ENCODE measurements around the gene LRRC15.

LRRC15 gene

DNA sequence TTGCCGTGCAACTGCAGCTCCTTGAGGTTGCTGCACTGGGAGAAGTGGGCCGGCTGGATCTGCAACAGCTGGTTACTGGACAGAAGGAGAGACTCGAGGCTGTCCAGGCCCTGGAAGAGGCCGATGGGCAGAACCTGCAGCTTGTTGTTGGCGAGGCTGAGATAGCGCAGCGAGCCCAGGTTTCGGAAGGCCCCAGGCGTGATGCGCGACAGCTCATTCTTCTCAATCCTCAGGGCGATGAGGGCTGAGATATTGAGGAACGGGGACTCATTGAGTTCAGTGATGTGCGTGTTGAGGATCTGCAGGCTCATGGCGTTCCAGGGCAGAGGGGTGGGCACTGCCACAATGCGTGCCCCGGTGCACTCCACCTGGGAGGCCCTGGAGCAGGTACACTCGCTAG lies 9.0 kb downstream of the LRRC15 start:
- DNase-seq = no peak

DNA sequence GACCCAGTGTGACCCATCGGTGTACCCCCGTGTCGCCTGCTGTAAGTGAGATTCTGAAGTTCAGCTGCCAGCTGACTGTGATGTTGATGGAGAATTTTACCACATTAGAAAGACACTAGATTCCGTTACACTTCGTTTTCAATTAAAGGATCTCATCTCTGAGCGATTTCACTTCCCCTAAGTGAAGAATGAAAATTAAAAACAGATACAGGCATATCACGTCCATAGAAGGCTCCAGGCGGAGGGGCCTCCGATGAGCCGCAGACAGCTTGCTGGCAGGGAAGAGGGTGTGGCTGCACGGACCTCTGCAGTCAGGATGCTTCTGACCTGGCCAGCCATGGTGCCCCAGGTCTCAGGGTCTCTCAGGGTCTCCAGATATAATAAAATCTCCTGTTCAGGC lies 11.9 kb downstream of the LRRC15 start:
- no peak for DNase-seq

DNA sequence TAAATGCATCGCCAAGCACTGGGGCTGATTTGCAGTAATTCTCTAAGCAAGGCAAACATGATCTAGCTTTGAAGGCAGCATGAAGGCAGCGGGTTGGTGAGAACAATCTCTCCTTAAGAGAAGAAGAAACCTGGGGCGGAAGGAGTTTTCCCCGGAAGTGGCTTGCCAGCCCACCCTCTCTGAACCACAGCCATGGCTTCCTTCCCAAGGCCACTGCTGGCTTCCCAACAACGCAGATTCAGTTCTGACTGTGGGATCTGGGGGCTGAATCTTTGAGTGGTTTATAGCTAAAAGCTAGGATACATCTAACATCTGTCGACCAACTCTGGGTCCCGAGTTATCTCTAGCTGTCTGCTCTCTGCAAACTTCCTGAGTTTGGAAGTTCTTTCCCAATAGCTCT lies 14.2 kb downstream of the LRRC15 start:
- DNase-seq = no peak

- no peak for DNase-seq
These were observed 15.2 kb downstream of the LRRC15 start for GRCh38 chr3:194354315-194354714.

GRCh38 chr3:194352667-194353246 lies 16.8 kb downstream of the LRRC15 start:
- no peak for DNase-seq

DNA sequence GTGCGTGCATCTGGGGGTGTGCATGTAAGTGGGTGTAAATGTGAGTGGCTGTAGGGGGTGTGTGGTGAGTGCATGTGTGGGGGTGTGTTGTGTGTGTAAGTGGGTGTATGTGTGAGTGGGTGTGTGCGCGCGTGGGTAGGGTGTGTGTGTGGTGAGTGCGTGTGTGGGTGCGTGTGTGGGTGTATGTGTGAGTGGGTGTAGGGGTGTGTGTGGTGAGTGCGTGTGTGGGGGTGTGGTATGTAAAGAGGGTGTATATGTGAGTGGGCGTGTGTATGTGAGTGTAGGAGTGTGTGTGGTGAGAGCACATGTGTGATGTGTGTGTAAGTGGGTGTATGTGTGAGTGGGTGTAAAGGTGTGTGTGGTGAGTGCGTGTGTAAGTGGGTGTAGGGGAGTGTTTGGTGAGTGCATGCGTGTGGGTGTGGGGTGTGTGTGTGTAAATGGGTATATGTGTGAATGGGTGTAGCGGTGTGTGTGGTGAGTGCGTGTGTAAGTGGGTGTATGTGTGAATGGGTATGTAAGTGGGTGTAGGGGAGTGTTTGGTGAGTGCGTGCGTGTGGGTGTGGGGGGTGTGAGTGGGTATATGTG lies 17.5 kb downstream of the LRRC15 start:
- DNase-seq = no peak

DNA sequence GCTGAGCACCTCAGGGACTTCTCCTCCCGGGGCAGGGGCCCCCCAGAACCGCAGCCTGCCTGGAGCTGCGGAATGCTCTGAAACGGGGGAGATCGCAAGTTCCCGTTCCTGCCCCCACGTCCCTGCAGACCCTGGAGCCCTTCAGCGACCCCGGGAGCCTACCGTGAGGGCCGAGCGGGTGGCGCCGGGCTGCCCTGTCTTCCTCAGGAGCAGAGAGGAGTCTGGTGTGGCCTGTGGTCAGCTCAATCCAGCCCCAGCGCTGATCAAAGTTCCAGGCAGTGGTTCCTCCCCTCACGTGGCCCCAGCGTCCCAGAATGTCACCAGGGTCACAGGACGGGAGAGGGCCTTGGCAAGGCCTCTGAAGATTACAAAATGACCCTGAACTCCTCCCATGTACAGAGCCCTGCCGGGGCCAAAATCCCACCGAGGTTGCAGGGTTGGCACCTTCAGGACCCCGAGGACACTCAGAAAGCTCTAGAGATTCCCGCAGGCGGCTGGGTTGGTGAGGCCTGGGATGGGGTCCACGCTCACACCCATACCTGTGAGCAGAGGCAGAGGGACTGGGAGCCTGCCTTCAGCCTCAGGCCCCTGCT lies 18.4 kb downstream of the LRRC15 start, which contains the start of gene CPN2:
CPN2 (minus strand) TSS at position 249 of the 593 bp plus-strand sequence. CDS start 8,626 bp downstream, outside the sequence.
- no peak for DNase-seq

DNA sequence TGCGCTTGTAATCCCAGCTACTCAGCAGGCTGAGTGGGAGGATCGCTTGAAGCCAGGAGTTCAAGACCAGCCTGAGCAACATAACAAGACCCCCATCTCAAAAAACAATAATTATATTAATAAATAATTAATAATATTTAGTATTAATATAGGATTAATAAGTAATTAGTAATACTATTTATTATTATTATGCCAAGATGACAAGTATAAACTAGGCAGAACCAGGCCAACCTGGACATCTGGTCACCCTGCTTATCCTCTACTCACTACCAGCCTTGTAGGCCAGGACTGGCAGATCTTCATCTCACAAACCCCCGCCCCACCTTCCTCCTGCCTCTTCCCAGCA lies 18.8 kb downstream of the LRRC15 start:
- DNase-seq = no peak

DNA sequence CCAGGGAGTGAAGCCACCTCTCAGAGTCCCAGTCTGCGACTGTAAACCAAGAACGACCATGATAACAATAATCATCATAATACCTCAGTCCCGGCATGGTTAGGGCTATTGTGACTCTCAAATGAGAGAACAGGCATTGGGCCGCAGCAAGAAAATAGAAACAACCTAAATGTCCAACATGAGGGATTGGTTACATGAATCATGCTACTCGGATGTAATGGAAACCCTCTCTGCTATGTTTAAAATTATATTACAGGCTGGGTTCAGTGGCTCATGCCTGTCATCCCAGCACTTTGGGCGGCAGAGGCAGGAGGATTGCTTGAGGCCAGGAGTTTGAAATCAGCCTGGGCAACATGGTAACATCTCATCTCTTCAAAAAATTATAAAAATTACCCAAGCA lies 21.2 kb downstream of the LRRC15 start:
- no peak for DNase-seq

DNA sequence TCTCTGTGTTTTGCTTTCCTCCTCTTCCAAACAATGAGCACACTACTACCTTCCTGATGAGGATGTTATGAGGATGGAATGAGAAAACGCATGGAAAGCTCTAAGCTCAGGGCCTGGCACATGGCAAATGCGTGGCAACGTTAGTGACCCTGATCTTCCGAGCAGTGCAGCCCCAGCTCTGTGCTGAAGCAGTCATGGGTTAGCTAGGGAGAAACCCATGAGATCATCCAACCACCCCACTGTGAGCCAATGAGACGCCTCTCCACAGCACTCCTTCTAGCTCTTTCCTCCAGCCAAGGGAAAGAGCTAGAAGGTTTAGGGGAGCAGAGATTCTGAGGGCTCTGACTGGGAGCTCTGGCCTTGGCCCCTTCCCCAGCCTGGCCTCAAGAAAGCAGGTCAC lies 22.9 kb downstream of the LRRC15 start:
- DNase-seq = no peak

DNA sequence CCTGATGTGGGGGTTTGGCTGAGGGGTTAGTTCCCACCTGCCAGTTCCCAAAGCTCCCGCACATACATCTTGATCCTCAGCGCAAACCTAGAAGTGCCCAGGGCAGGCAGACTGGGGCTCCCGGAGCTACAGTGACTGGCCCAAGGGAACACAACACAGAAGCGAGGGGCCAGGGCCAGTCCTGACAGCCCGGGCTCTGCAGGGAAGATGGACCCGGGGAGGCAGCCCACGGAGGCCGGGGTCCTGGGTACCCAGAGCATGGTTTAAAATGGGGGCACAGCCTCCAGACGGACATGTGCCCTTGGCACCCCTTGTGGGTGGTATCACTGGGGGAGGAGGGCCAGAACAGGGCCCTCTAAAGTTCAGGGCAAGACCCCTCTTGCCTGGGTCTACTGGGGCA lies 23.5 kb downstream of the LRRC15 start:
- no peak for DNase-seq

GRCh38 chr3:194344012-194344411 lies 25.5 kb downstream of the LRRC15 start:
- peak; percentile 29 to 30 for DNase-seq

DNA sequence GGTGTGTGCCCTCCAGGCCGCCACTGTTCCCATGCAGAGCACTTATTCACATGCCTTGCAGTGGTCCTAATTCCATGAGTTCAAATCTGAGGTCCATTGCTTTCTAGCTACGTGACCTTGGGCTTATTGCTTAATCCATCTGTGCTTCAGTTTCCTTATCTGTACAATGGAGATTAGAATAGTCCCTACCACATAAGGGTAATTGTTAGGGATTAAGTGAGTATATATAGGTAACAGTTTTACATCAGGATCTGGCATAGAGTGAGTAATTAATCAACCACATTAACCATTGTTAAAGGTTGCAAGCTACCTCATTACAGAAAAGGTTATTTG lies 26.0 kb downstream of the LRRC15 start:
- DNase-seq = no peak

DNA sequence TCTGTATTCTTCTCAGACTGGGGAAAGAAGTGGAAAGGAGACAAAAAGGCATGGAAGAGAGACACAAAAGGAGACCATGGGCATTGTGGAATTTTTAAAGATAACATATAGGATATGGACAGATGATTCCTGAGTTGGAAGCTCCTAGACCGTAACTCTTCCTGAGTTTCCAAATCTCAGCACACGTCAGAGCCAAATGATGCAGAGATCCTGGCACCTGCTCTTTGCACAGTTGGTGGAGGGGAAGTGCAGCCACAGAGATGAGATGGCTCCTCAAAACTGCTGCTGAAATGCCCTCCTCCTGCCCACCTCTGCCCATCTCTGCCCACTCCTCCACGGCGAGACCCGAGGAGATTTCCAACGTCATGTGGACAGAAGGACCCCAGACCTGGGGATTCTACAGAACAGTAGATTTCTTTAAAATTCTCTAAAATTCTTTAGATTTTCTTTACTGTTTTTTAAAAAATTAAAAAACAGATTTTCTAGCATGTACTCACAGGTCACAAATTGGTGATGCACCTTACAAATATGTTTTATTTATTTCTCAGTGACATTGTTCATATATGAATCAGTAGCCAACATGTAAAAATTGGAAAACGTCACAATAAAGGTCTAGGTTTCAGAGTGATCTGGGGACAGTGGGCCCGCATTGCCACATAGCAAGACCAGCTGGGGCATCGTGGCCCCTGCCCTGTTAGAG lies 26.5 kb downstream of the LRRC15 start:
- DNase-seq = no peak

DNA sequence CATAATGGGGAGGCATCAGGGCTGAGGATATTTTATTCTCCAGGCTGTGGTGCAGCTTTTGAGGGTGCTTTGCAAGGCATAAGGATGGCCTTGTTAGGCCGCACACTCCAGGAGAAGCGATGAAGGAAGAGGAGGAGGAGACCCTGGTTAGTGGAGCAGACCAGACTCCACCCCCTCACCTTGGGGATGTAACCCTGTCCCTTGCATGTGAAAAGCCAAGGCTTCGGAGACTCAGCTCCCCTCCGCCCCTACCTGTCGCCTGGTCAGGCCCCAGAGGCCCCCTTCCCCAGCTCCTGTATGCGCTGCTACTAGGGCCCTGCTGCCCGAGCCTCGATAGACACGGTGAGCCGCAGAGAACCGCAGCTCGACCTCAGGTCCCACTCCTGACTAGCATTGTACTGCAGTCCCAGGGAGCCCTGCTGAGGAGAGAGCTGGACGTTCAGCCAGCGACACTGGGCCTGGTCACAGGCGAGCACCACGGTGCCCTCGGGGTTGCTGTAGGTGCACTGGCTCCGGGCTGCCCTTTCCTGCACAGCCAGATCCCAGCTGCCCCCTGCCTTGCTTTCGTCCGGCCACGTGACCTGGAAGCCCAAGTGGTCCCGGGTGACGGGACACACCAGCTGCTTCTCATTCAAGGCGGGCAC lies 28.7 kb downstream of the LRRC15 start:
- DNase-seq = no peak

DNA sequence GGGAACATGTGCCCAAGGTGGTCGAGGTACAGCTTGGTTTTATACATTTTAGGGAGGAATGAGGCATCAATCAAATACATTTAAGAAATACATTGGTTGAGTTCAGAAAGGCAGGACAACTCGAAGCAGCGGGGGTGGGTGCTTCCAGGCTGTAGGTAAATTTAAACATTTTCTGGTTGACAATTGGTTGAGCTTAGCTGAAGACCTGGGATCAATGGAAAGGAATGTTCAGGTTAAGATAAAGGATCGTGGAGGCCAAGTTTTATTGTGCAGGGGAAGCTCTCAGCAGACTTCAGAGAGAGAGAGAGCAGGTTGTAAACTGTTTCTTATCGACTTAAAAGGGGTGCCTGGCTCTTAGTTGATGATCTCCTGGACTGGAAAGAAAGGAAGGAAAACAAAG lies 29.7 kb downstream of the LRRC15 start:
- DNase-seq = no peak

DNA sequence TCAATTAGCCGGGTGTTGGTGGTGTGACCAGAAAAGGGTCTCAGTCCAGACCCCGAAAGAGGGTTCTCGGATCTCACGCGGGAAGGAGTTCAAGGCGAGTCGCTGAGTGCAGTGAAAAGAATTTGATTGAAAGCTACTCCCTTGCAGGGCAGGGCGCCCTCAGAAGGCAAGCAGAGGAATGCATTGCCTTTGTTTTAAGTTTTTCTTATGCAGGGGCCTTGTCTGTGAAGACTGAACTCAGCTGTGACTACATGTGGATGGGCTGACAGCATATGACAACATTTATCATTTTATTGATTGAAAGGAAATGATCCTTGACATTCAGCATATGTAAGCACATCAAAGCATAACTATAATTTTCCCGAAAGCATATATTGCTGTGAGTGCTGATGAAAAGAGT lies 30.2 kb downstream of the LRRC15 start:
- DNase-seq = no peak

DNA sequence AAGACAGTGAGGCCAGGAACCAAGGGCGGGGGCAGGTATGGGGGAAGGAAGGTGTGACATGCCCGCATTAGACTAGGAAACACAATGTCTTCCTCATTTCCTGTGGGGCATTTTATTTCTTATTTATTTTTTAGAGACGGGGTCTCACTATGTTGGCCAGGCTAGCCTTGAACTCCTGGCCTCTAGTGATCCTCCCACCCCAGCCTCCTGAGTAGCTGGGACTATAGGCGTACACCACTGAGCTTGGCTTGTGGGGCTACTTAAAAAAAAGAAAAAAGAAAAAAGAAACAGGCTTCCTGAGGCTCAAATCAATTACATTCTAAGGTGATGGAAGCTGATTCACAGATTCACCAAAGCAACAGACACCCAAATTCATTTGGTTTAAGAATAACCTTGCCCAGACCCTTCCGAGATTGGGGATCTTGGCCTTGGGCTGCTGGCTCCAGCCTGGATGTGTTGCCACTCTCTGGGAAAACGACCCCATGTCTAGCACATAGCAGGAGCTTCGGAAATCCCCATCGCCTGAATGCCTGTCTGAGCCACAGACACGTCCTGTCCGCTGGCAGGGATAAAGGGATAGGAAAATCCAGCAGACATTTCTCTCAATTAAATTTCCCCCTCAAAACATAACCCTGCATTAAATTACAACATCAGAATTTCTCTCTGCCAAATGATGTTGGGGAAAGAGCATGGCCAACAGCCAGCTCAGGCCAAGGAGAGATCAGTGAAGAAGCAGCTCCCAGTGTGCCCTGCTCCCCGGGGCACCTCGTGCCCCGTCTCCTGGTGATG lies 31.4 kb downstream of the LRRC15 start:
- DNase-seq = no peak

DNA sequence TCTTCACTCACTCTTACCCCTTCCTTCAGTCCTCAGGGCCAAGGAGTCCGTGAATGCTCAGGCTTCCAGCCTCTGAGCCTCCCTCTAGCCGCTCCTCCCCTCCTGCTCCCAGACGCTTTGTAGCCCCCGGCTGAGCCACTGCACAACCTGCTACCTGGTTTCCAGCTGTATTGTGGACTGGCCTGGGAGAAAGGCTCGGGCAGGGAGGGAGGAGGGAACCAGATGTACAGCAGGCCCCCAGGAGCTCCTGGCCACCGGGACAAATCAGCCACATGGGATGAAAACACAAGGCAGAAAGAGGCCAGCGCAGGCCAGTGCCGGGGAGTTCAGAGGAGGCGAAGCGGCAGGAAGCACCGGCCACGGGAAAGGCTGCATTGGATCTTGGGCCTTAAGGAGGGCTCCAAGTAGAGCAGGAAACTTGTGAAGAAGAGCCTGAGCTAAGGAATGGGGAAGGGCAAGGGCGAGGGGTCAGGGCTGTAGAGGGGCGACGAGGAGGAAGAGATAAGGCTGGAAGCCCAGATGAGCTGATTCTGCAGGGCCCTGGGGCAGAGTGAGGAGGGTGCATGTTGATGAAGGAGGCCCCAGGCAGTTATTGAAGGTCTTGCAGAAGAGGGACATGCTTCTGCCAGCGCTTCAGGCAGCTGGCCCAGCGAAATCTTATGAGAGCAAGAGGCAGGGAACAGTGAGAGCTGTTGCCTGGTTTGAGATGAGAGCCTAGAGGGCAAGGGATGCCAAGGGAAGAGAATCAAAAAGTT lies 32.8 kb downstream of the LRRC15 start:
- DNase-seq = no peak

- no peak for DNase-seq
These were observed 35.6 kb downstream of the LRRC15 start for GRCh38 chr3:194333981-194334320.

- DNase-seq = no peak
These were observed 36.1 kb downstream of the LRRC15 start for GRCh38 chr3:194333212-194333980.

DNA sequence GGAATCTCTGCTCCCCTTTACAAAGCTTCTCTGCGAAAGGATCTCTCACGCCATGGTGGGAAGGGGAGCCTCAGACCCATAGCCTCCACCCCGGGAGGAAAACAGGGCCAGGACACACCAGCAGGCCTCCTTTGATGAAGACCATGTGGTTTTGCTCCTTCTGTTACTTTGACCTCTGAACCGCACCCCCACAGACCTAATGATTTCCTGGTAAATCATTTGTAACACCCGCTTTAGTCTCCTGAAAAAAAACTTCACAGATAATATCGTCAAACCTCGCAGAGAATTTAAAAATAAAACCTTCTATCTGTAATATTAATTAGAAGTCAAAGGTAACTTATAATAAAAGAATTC lies 36.7 kb downstream of the LRRC15 start:
- no peak for DNase-seq
